Naive thymus-derived CD4-positive, alpha-beta T cell (primary cell): ENCODE results near the gene MATN3. TPM values are rescaled to one million over a fixed set of nuclear protein-coding genes. Genes with fewer than 3 reads are reported as not detected.

Source experiments
- ATAC-seq: fragments of 150-1000 bp; cut with Tn5 transposase; 2 replicates; pipeline ENCODE4 v1.10.0; 2021; ENCODE audit warnings: mild to moderate bottlenecking, moderate library complexity
- CTCF ChIA-PET: fragments of 350-600 bp; sonication (Branson Sonifier 250); formaldehyde crosslinking; loops from one replicate; lab custom pipeline; 2021; ENCODE audit warnings: antibody characterized with exemption; lab: Charles Lee
- POLR2A ChIA-PET: fragments of 350-600 bp; sonication (Branson Sonifier 250); formaldehyde crosslinking; loops from one replicate; lab custom pipeline; 2021; ENCODE audit warnings: antibody characterized with exemption, inconsistent platforms; lab: Charles Lee
- DNase-seq, 9 donors: peaks; one replicate each; pipeline versions ENCODE4 v3.0.0 to v3.0.0-alpha.2; 2020 to 2022; ENCODE audit warnings: mixed read lengths in 1 of 9
- H3K27ac ChIP-seq: one replicate; pipeline ENCODE4 v1.7.0; 2013; ENCODE audit warnings: mild to moderate bottlenecking, low read depth, low read length, moderate library complexity
- H3K27me3 ChIP-seq, 2 donors: one replicate each; pipeline ENCODE4 v1.7.0; 2013; ENCODE audit warnings: low read length in 2 of 2, mild to moderate bottlenecking in 2 of 2, moderate library complexity in 2 of 2; ENCODE audit not compliant: control insufficient read depth in 2 of 2, insufficient read depth in 2 of 2
- H3K36me3 ChIP-seq, 3 experiments: 1 replicate in 2 of 3; 2 replicates in 1 of 3; pipeline ENCODE4 v1.7.0; 2013; ENCODE audit warnings: low read length in 3 of 3, mild to moderate bottlenecking in 3 of 3, moderate library complexity in 1 of 3; ENCODE audit not compliant: insufficient read depth in 3 of 3, control insufficient read depth in 2 of 3
- H3K4me1 ChIP-seq, 2 donors: one replicate each; pipeline ENCODE4 v1.7.0; 2013; ENCODE audit warnings: low read length in 2 of 2, mild to moderate bottlenecking in 2 of 2, moderate library complexity in 1 of 2; ENCODE audit not compliant: control insufficient read depth in 2 of 2, insufficient read depth in 2 of 2
- H3K4me3 ChIP-seq: 2 replicates; pipeline ENCODE4 v1.7.0; 2013; ENCODE audit warnings: mild to moderate bottlenecking, low read length
- H3K9me3 ChIP-seq, 3 experiments: 1 replicate in 2 of 3; 2 replicates in 1 of 3; pipeline ENCODE4 v1.7.0; 2013; ENCODE audit warnings: low read length in 3 of 3; ENCODE audit not compliant: control insufficient read depth in 2 of 3
- H3K27ac Mint-ChIP-seq, 9 donors: one replicate each; pipeline ENCODE4 v1.8.0; 2020 to 2022; ENCODE audit warnings: mixed read lengths in 9 of 9, mild to moderate bottlenecking in 8 of 9, moderate library complexity in 5 of 9, inconsistent platforms in 2 of 9
- H3K27me3 Mint-ChIP-seq, 5 donors: one replicate each; pipeline ENCODE4 v1.8.0; 2021 to 2022; ENCODE audit warnings: mixed read lengths in 5 of 5, mild to moderate bottlenecking in 1 of 5
- H3K36me3 Mint-ChIP-seq, 5 donors: one replicate each; pipeline ENCODE4 v1.8.0; 2020 to 2022; ENCODE audit warnings: mixed read lengths in 5 of 5, mild to moderate bottlenecking in 3 of 5, inconsistent platforms in 1 of 5
- H3K4me1 Mint-ChIP-seq, 7 donors: one replicate each; pipeline ENCODE4 v1.8.0; 2020 to 2022; ENCODE audit warnings: mixed read lengths in 7 of 7, mild to moderate bottlenecking in 3 of 7, inconsistent platforms in 1 of 7
- H3K4me3 Mint-ChIP-seq, 10 donors: one replicate each; pipeline ENCODE4 v1.8.0; 2020 to 2022; ENCODE audit warnings: mild to moderate bottlenecking in 10 of 10, mixed read lengths in 10 of 10, moderate library complexity in 6 of 10, inconsistent platforms in 2 of 10
- H3K9me3 Mint-ChIP-seq, 11 donors: one replicate each; pipeline ENCODE4 v1.8.0; 2020 to 2022; ENCODE audit warnings: mixed read lengths in 11 of 11, mild to moderate bottlenecking in 4 of 11, inconsistent platforms in 1 of 11, moderate library complexity in 1 of 11
- intact Hi-C, 2 donors: fragments of 100-400 bp; cut with micrococcal nuclease; formaldehyde crosslinking; loops; one replicate each; pipeline ENCODE4 v1.15.1; 2023
- polyA plus RNA-seq, 2 donors: library from polyadenylated mRNA; unstranded; fragments of 300-500 nt; fragmentation: Illumina TruSeq; gene quantifications; one replicate each; pipeline ENCODE4 v1.2.3, GENCODE V29; 2021
- total RNA-seq, 6 experiments: library from RNA in 5 of 6; stranded (reverse) in 5 of 6; gene quantifications; 1 replicate in 5 of 6; 2 replicates in 1 of 6; pipeline ENCODE4 v1.2.3 and lab custom pipeline; 2021 to 2026

Gene MATN3, protein sequence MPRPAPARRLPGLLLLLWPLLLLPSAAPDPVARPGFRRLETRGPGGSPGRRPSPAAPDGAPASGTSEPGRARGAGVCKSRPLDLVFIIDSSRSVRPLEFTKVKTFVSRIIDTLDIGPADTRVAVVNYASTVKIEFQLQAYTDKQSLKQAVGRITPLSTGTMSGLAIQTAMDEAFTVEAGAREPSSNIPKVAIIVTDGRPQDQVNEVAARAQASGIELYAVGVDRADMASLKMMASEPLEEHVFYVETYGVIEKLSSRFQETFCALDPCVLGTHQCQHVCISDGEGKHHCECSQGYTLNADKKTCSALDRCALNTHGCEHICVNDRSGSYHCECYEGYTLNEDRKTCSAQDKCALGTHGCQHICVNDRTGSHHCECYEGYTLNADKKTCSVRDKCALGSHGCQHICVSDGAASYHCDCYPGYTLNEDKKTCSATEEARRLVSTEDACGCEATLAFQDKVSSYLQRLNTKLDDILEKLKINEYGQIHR
- total RNA-seq (not detected), polyA plus RNA-seq (not detected), total RNA-seq (lab: John Stamatoyannopoulos, UW) (not detected)

DNA sequence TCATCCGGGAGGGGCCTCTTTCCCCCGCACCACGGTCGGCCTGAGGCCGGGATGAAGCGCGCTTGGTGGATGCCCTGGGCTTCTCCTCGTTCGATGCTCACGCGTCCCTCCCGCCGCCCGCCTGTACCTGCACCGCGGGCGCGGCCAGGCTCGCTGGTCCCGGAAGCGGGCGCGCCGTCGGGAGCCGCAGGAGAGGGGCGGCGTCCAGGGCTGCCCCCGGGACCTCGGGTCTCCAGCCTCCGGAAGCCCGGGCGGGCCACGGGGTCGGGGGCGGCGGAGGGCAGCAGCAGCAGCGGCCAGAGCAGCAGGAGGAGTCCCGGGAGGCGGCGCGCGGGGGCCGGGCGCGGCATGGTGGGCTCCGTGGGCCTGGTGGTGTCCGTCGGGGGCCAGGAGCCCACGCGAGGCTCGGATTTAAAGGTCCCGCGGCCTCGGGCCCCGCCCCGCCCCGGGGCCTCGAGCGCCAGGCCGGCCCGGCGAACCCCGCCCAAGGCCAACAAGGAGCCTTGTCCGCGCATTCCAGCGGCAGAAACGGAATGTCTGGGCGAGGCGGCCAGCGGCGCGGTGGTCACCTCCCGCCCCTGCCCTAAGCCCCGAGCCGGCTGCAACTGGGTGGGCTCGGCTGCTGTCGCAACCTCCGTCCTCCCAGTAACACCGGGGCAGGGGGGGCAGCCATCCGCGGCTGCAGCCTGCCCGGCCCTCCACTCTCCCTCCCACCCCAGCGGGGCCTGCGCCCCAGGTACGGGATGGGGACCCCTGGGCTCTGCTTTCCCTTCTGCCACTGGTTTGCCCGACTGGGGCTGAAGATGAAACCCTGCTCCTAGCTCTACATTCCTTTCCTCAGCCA, at the start of gene MATN3:
Gene MATN3, minus strand, starts transcription at position 387 of the 844 bp plus-strand sequence. Its CDS starts 37 bp downstream, at position 350.
- Mint-ChIP-seq H3K27me3 (peaks cover 39 to 68% (median 58%) of the 10 kb centered on the region in 5 donors), H3K4me1 (peaks cover 5 to 16% (median 14%) of the 10 kb centered on the region in 7 donors), H3K9me3 (peaks cover 0 to 7% (median 5%) of the 10 kb centered on the region in 11 donors), H3K4me3 (peak within 1 kb of the TSS; percentile 56 to 82 (median 76)), H3K27ac (peak within 1 kb of the TSS in 1 of 9 donors; percentile 79), H3K36me3 (peaks cover 0 to 2% (median 0%) of the 10 kb centered on the region in 5 donors)
- CTCF ChIA-PET, result interaction anchor here (0.6 to 1.5 kb wide), 2 partner anchors 83 to 90 kb away, joined by 3 to 4 read pairs; no protein-coding TSS in a partner anchor
- Histone ChIP-seq H3K27ac (no peak within 1 kb of the TSS), H3K9me3 (no peaks in the 10 kb centered on the region), H3K4me3 (no peak within 1 kb of the TSS), H3K36me3 (no peaks in the 10 kb centered on the region), H3K4me1 (peaks cover 0 to 3% of the 10 kb centered on the region in 2 donors), H3K27me3 (no peaks in the 10 kb centered on the region)
- DNase-seq (no peak), ATAC-seq (peak; percentile 27)
- POLR2A ChIA-PET, result no interaction called here
- intact Hi-C loops, result no loop called here

GRCh38 chr2:20061940-20062339, 49.5 kb upstream of the MATN3 start:
- H3K4me3 Mint-ChIP-seq, result no peak overlapping the region
- H3K9me3 Mint-ChIP-seq, result peaks cover 0 to 4% (median 0%) of the 10 kb centered on the region in 11 donors
- H3K4me1 Mint-ChIP-seq, result no peaks in the 10 kb centered on the region
- ATAC-seq, result no peak
- H3K9me3 ChIP-seq, result no peaks in the 10 kb centered on the region
- intact Hi-C loops, result no loop called here
- H3K27ac Mint-ChIP-seq, result no peak overlapping the region
- no peaks in the 10 kb centered on the region for H3K27me3 ChIP-seq
- H3K4me1 ChIP-seq, result no peaks in the 10 kb centered on the region
- no peak for DNase-seq
- no peak overlapping the region for H3K27ac ChIP-seq
- ChIA-PET CTCF (no interaction called here), POLR2A (no interaction called here)
- H3K36me3 Mint-ChIP-seq, result no peaks in the 10 kb centered on the region
- H3K27me3 Mint-ChIP-seq, result peaks cover 7 to 28% (median 19%) of the 10 kb centered on the region in 5 donors
- H3K36me3 ChIP-seq, result no peaks in the 10 kb centered on the region
- H3K4me3 ChIP-seq, result no peak overlapping the region

- peaks cover 0 to 4% (median 0%) of the 10 kb centered on the region in 11 donors for H3K9me3 Mint-ChIP-seq
Observed at GRCh38 chr2:20061476-20061875, 49.0 kb upstream of the MATN3 start.

GRCh38 chr2:20060106-20060505, 47.6 kb upstream of the MATN3 start:
- CTCF ChIA-PET, result interaction anchor here (0.5 kb wide), 1 partner anchor 24 kb away, joined by 3 read pairs; no protein-coding TSS in a partner anchor
- peaks cover 18 to 45% (median 35%) of the 10 kb centered on the region in 5 donors for H3K27me3 Mint-ChIP-seq
- POLR2A ChIA-PET, result no interaction called here
- H3K4me3 Mint-ChIP-seq, result no peak overlapping the region
- DNase-seq (no peak), ATAC-seq (no peak)
- no peaks in the 10 kb centered on the region for H3K4me1 Mint-ChIP-seq
- Histone ChIP-seq H3K4me1 (no peaks in the 10 kb centered on the region), H3K36me3 (no peaks in the 10 kb centered on the region), H3K9me3 (no peaks in the 10 kb centered on the region), H3K27ac (no peak overlapping the region), H3K27me3 (no peaks in the 10 kb centered on the region), H3K4me3 (no peak overlapping the region)
- intact Hi-C loops, result no loop called here
- peaks cover 0 to 4% (median 0%) of the 10 kb centered on the region in 11 donors for H3K9me3 Mint-ChIP-seq
- no peaks in the 10 kb centered on the region for H3K36me3 Mint-ChIP-seq
- H3K27ac Mint-ChIP-seq, result no peak overlapping the region

More at GRCh38 chr2:20061476-20061875, 49.0 kb upstream of the MATN3 start:
- Histone ChIP-seq H3K4me1 (no peaks in the 10 kb centered on the region), H3K27me3 (no peaks in the 10 kb centered on the region), H3K9me3 (no peaks in the 10 kb centered on the region), H3K36me3 (no peaks in the 10 kb centered on the region), H3K4me3 (no peak overlapping the region), H3K27ac (no peak overlapping the region)
- CTCF ChIA-PET, result no interaction called here
- intact Hi-C loops, result no loop called here
- ATAC-seq (no peak), DNase-seq (no peak)
- H3K4me1 Mint-ChIP-seq, result no peaks in the 10 kb centered on the region
- no peak overlapping the region for H3K27ac Mint-ChIP-seq
- H3K4me3 Mint-ChIP-seq, result no peak overlapping the region
- POLR2A ChIA-PET, result no interaction called here
- H3K27me3 Mint-ChIP-seq, result peaks cover 11 to 33% (median 24%) of the 10 kb centered on the region in 5 donors
- no peaks in the 10 kb centered on the region for H3K36me3 Mint-ChIP-seq

DNA sequence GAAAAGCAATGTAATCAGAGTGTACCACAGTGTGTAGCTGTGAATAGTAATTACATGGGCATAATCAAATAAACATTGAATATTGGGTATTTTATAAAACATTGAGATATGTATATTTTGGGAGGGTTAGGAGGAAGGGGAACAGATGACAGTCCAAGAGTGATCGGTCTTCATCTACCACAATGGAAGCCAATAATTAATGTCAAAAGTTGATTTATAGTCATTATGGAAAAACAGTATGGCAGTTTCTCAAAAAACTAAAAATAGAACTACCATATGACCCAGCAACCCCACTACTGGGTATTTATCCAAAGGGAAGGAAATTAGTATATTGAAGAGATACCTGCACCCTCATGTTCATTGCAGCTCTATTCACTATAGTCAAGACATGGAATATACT, 44.8 kb upstream of the MATN3 start:
- H3K36me3 Mint-ChIP-seq, result no peaks in the 10 kb centered on the region
- Histone ChIP-seq H3K9me3 (no peaks in the 10 kb centered on the region), H3K27ac (no peak overlapping the region), H3K36me3 (no peaks in the 10 kb centered on the region), H3K27me3 (no peaks in the 10 kb centered on the region), H3K4me3 (no peak overlapping the region), H3K4me1 (no peaks in the 10 kb centered on the region)
- H3K4me3 Mint-ChIP-seq, result no peak overlapping the region
- H3K27me3 Mint-ChIP-seq, result peaks cover 22 to 50% (median 26%) of the 10 kb centered on the region in 5 donors
- H3K27ac Mint-ChIP-seq, result no peak overlapping the region
- no peak for DNase-seq
- peaks cover 0 to 4% (median 0%) of the 10 kb centered on the region in 11 donors for H3K9me3 Mint-ChIP-seq
- no peak for ATAC-seq
- CTCF ChIA-PET, result no interaction called here
- POLR2A ChIA-PET, result no interaction called here
- H3K4me1 Mint-ChIP-seq, result no peaks in the 10 kb centered on the region
- intact Hi-C loops, result no loop called here

DNA sequence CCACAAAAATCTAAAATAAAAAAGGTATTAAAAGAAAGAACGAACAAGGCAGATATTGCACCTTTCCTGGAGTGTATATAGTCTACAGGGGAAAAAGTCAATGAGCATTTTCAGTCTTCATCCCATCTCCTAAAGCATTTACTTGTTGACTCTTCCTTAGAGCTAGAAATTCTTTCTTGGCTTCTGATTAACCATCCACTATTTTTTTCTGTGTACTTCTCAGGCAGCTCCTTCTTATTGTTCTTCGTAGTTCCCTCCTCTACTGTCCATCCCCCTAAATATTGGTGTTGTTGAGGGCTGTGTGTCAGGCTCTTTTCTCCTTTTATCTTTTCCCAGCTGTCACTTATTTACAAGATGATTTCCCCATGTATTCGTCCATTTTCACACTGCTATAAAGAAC, 42.5 kb upstream of the MATN3 start:
- no peaks in the 10 kb centered on the region for H3K36me3 ChIP-seq
- H3K27me3 ChIP-seq, result no peaks in the 10 kb centered on the region
- H3K4me3 ChIP-seq, result no peak overlapping the region
- peaks cover 6 to 10% (median 7%) of the 10 kb centered on the region in 7 donors for H3K4me1 Mint-ChIP-seq
- no peak for ATAC-seq
- DNase-seq, result no peak
- H3K4me3 Mint-ChIP-seq, result no peak overlapping the region
- ChIA-PET POLR2A (no interaction called here), CTCF (no interaction called here)
- peaks cover 3 to 6% of the 10 kb centered on the region in 2 donors for H3K4me1 ChIP-seq
- H3K27ac Mint-ChIP-seq, result no peak overlapping the region
- H3K9me3 ChIP-seq, result no peaks in the 10 kb centered on the region
- no peak overlapping the region for H3K27ac ChIP-seq
- H3K9me3 Mint-ChIP-seq, result no peaks in the 10 kb centered on the region
- no peaks in the 10 kb centered on the region for H3K36me3 Mint-ChIP-seq
- intact Hi-C loops, result loop anchor here (5.0 kb wide), 3 partner anchors 312 to 767 kb away; partner anchors contain the start of genes LDAH (in 1 of the 2) and RHOB (in 1 of the 2)
- peaks cover 18 to 37% (median 26%) of the 10 kb centered on the region in 5 donors for H3K27me3 Mint-ChIP-seq
